HG02870 (cell line): ENCODE results near the gene POLE.

Experiments used
- ATAC-seq: cut with Tn5 transposase; IDR thresholded peaks from one replicate; pipeline ENCODE4 v1.9.1; 2021; ENCODE audit warnings: mild to moderate bottlenecking, moderate library complexity; ENCODE audit not compliant: unreplicated experiment

POLE gene

DNA sequence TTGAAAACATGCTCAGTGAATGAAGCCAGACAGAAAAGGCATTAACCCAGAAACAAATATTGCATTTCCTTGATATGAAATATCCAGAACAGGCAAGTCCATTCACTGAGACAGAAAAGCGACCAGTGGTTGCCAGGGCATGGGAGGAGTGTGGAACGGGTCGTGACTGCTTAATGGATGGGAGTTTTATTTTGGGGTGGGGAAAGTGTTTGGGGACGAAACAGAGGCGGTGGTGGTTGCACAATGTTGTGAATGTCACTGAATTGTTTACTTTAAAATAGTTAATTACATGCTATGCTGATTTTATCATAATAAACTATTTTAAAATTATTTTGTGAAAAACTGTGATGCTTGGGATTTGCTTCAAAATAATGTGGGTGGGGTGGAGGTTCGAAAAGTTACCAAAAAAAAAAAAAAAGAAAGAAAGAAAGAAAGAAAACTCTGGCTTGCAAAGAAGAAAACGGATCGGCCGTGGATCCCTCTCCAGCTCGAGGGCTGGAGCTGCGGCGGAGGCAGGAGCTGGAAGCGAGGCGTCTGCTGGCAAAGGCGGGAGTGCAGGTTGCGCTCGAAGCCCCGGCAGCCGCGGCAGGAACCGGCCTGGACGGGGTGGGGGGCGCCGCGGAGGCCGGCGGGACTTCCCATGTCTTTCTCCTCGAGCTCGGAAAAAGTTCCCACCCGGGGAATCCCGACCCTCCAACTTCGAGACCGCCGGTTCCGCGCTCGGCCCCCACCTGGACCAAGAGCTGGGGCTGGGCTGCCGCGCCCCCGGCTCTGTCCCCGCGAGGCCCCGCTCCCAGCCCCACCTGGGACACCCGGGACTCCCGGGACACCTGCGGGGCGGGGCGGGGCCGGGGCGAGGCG, 69.1 kb downstream of the POLE start:
- ATAC-seq, result no peak

DNA sequence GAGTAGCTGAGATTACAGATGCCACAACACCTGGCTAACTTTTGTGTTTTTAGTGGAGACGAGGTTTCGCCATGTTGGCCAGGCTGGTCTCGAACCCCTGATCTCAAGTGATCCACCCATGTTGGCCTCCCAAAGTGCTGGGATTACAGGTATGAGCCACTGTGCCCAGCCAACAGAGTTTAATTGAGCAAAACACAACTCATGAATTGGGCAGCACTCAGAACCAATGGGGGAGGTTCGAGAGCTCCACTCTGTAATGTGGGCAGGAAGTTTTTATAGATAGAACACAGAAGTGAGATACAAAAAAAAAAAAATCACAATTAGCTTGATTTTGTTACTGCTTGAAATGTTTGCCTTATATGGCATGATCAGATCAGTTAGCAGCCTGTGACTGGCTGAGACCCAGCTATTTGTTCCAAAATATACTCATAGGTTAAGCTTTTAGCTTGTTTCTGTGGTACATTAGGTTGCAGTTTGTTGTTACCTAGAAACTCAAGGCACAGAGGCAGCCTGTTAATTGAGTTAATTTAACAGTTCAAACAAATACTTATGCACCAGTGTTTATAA, 69.9 kb downstream of the POLE start:
- no peak for ATAC-seq

- no peak for ATAC-seq
Observed at GRCh38 chr12:132615579-132616038, 71.5 kb downstream of the POLE start.

DNA sequence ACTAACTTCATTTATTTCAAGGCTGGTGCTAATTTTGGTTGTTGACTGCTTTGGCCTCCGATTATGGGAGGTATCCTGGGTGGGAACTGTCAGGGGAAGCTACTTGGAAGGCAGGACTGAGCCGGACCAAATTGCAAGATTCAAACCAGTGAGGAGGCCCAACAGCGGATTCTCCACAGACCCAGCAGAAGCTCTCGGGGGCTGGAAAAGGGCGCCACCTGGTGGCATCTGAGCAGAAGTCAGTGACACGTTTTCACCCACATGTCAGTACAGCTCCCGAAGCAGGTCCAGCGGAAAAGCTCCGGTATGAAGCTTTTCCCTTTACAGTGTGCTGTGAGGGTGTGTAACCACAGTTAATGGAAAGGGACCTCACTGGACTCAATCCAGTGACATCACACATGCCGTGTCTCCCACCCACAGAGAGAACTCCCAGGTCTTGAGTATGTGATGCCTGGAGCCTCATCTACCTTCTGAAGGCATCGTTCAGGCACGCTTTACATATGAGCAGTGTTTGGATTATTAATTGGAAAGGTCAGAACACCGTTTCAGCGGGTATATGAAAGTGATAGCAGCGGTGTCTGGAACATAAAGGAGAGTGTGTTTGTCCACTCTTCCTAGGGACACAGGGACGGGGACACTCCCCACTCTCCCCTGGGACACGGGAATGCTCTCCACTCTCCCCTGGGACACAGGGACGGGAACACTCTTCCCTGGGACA, 72.1 kb downstream of the POLE start:
- no peak for ATAC-seq

DNA sequence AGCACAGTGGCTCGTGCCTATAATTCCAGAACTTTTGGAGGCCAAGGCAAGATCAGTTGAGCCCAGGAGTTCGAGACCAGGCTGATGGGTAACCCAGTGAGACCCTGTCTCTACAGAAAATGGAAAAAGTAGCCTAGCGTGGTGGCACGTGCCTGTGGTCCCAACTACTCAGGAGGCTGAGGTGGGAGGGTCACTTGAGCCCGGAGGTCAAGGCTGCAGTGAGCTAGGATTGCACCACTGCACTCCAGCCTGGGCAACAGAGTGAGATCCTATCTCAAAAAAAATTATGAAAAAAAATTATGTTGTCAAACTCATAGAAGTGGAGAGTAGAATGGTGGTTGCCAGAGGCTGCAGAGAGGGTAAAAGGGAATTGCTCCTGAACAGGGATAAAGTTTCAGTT, 73.1 kb downstream of the POLE start:
- ATAC-seq, result no peak

DNA sequence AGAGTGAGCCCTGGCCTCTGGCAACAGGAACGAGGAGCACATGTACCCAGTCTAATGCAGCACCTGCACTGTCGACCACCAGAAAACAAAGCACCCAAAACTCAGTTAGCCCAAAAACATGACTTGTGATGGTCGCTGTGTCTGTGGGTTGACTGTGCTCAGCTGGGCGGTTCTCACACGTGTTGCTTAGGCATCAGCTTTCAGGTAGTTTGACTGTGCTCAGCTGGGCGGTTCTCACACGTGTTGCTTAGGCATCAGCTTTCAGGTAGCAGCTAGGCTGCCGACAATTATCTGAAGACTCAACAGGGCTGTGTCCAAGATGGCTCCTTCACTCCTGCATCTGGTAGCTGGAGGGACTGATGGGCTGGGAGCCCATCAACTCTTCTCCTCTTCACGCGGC, 75.5 kb downstream of the POLE start:
- ATAC-seq, result no peak

- no peak for ATAC-seq
Observed at GRCh38 chr12:132610866-132611602, 76.1 kb downstream of the POLE start.

GRCh38 chr12:132610051-132610759, 76.9 kb downstream of the POLE start, which contains the start of gene LRCOL1:
TSS of gene LRCOL1 (minus strand) at chr12:132610582. CDS start at chr12:132606251, 4,331 bp downstream.
- no peak for ATAC-seq

- ATAC-seq, result no peak
Observed at GRCh38 chr12:132608231-132609171, 78.6 kb downstream of the POLE start.

DNA sequence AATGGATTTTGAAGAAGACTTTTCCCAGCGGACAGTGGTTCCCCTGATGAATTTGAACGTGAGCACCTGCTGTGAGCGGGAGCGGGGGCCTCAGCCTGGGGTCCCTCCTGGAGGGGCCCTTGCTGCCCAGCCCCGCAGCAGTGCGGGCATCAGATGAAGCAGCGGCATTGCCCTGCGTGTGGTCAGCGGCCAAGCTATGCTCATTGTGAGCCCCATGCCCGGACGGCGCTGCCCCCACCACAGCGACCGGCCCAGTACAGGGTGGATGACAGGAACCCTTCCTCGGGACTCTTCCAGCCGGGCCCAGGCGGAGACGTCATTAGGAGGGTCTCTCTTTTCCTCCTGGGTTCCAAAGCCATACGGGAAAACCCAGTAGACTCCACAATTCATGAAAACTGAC, 80.2 kb downstream of the POLE start:
- no peak for ATAC-seq

- ATAC-seq, result no peak
Observed at GRCh38 chr12:132606466-132606865, 80.7 kb downstream of the POLE start.

DNA sequence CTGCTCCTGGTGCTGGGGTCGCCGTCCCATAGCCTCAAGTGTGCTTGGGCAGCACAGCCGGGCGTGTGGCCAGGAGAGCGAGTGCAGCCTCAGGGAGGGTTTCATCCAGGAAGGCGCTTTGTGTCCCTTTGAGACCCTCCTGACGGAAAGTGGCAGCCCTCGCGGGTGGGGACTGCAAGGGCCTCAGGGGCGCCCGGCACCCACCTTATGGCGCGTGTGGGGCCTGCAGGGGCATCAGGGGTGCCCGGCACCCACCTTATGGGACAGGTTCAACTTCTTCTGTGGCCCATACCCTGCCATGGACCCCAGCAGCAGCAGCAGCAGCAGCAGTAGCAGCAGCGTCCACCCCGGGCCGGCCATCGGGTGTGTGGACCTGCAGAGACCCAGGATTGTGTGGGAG, 81.2 kb downstream of the POLE start:
- ATAC-seq, result no peak

DNA sequence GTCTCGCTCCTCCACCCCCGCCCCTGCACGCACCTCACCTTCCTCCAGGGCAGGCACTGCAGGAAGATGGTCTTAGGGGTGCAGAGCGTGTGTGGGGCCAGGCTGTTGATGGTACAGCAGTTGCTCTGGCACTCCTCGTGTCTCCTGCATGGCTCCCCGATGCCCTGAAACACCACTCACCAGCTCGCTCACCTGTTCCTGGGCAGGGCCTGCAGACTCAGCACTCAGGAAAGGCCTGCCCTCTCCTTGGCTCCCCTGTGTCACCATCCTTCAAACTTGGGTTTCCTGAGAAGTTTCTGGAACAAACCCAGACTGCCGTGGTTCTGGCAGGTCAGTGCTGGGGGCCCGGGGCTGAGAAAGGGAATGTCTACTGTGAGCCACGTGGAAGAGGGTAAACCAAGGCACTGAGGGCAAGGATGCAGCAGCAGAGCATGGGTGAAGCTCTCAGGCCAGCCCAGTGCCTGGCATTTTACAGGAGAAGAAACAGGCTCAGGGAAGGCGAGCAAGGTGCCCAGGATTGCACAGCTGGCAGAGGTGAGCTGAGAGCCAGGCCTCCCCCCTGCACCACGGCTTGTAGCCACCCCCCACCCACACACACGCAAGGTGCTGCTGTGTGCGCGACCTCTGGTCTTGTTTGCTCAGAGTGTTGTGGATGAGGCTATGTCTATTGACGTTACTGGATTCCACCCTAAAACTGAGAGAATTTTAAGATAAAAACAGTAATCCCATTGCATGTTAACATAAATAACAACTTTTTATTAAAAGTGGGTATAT, 82.3 kb downstream of the POLE start:
- no peak for ATAC-seq

DNA sequence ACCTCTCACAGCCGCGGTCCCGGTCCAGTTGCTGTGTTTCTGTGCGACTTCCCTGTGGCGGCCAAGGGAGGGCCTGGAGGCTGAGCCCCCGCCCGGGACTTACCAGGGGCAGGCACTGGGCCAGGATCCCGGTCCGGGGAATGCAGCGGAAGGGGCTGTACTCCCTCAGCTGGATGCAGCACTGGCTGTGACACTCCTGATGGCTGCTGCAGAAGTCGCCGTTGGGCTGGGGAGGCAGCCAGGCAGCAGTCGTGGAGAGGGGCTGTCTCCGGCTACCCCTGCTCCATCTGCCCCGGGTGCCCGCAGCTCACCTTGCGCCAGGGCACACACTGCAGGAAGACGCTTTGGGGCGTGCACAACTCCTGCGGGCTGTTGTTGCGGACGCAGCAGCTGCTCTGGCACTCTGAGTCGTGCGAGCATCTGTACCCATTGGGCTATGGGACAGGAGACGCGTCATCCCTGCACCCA, 83.0 kb downstream of the POLE start:
- ATAC-seq, result no peak

DNA sequence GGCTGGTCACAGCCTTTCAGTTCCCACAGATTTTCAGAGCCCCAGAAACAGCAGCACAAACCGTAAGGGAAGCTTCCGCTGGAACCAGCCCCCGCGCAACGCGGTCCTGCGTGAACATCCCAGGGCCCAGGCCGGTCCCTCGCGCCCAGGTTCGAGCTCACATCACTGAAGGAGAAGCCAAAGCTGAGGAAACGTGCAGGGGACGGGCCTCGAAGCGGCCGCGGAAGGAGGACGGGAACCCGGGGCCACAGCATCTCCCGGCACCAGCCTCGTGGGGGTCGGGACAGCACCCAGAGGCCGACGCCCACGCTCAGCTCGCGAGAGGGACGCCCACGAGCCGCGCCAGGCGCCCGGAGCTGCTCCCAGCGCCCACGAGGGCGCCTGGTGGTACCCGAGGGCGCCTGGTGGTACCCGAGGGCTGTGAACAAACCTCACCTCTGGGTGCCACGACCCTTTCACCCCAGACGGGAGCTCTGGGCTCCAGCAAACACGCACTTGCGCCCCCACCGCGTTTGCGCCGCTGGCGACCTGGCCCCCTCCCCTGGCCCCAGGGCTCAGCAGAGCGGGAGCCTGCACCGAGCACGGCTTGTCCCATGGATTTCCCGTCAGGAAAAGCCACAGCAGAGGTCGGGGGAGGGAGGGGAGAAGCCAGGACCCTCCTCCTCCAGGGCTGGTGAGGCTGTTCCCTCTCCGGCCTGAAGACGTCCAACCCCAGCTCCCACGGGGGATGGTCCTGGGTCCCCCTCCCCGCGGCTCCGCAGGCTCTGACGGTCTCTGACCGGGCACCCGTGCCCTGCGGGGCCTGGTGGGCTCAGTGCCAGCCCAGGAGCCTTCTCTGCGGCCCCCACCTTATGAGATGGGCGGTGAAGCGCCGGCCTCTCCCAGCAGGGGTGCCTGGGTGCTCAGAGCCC, 83.6 kb downstream of the POLE start:
- no peak for ATAC-seq

GRCh38 chr12:132602572-132603239, 84.4 kb downstream of the POLE start:
- no peak for ATAC-seq
